HepG2 (cell line): ENCODE measurements around the gene ZNF26. TPM values are rescaled to one million over a fixed set of nuclear protein-coding genes. Genes with fewer than 3 reads are reported as not detected.

Experiments used
- ATAC-seq: fragments of 200-7000 bp; cut with Tn5 transposase; 3 replicates; pipeline ENCODE4 v1.9.1; 2020; ENCODE audit warnings: mild to moderate bottlenecking, moderate library complexity
- BruUV-seq: library from RNA; stranded (reverse); fragments of 400-500 nt; replicated peaks from 2 replicates; lab custom pipeline; 2021; lab: Mats Ljungman, UMichigan
- CTCF ChIA-PET: fragments of 300-600 bp; formaldehyde crosslinking; extraction: SDS; loops from one replicate; lab custom pipeline; 2021; ENCODE audit warnings: low total read pairs, inconsistent platforms, low intra/inter-chr PET ratio; lab: Yijun Ruan, JAX
- POLR2A ChIA-PET: fragments of 350-600 bp; sonication (Branson Sonifier 250); formaldehyde crosslinking; loops from one replicate; lab custom pipeline; 2020; ENCODE audit warnings: antibody characterized with exemption, inconsistent platforms; lab: Yijun Ruan, JAX
- DNase-seq: peaks from one replicate; pipeline ENCODE4 v3.0.0-alpha.2; 2015; ENCODE audit warnings: low spot score
- FAIRE-seq: peaks from 3 replicates; lab custom pipeline; 2011; peaks lifted over from hg19 to GRCh38; lab: Jason Lieb, UNC
- H2AFZ ChIP-seq: one replicate; pipeline ENCODE4 v1.6.1; 2011; ENCODE audit warnings: low read length, inconsistent platforms
- H3K27ac ChIP-seq: fragments of 300-600 bp; 3 replicates; pipeline ENCODE4 v1.8.0; 2011; ENCODE audit warnings: mixed run types, mild to moderate bottlenecking, mixed read lengths, low read length, inconsistent platforms; ENCODE audit not compliant: insufficient read depth; ENCODE audit errors: extremely low read length
- H3K27me3 ChIP-seq, 2 experiments: fragments of 200-600 bp in 1 of 2; 2 replicates in 1 of 2; 3 replicates in 1 of 2; pipeline versions ENCODE4 v1.6.0 to v1.8.0; 2011; ENCODE audit warnings: low read length in 2 of 2, mild to moderate bottlenecking in 2 of 2, moderate library complexity in 2 of 2, inconsistent platforms in 1 of 2; ENCODE audit not compliant: insufficient read depth in 2 of 2, control insufficient read depth in 1 of 2
- H3K36me3 ChIP-seq, 2 experiments: fragments of 200-600 bp in 1 of 2; replicated peaks in 1 of 2; 2 replicates in 1 of 2; 3 replicates in 1 of 2; pipeline versions ENCODE4 v1.5.1 to v1.8.0; 2011; ENCODE audit warnings: low read length in 2 of 2, inconsistent platforms in 1 of 2; ENCODE audit not compliant: insufficient read depth in 2 of 2, control insufficient read depth in 1 of 2
- H3K4me1 ChIP-seq: 2 replicates; pipeline ENCODE4 v1.5.1; 2012; ENCODE audit warnings: low read length, inconsistent platforms; ENCODE audit not compliant: insufficient read depth
- H3K4me2 ChIP-seq: 2 replicates; pipeline ENCODE4 v1.6.0; 2011; ENCODE audit warnings: low read depth, low read length, inconsistent platforms
- H3K4me3 ChIP-seq, 3 experiments: fragments of 200-600 bp in 1 of 3; sonication (generic), shearing (Covaris generic) in 1 of 3; replicated peaks in 1 of 3; 2 replicates each; pipeline ENCODE4 v1.5.1; 2011 to 2016; ENCODE audit warnings: low read length in 3 of 3, inconsistent platforms in 2 of 3, low read depth in 2 of 3, mild to moderate bottlenecking in 2 of 3, control low read depth in 1 of 3, mixed read lengths in 1 of 3; ENCODE audit not compliant: insufficient read depth in 1 of 3
- H3K79me2 ChIP-seq: one replicate; pipeline ENCODE4 v1.6.1; 2011; ENCODE audit warnings: low read length, inconsistent platforms; ENCODE audit not compliant: insufficient read depth
- H3K9ac ChIP-seq: 2 replicates; pipeline ENCODE4 v1.6.0; 2011; ENCODE audit warnings: mild to moderate bottlenecking, low read depth, low read length, inconsistent platforms; ENCODE audit not compliant: insufficient read depth
- H3K9me3 ChIP-seq: 2 replicates; pipeline ENCODE4 v1.5.1; 2012; ENCODE audit warnings: mild to moderate bottlenecking, low read length
- H4K20me1 ChIP-seq: 2 replicates; pipeline ENCODE4 v1.6.0; 2011; ENCODE audit warnings: inconsistent platforms, mild to moderate bottlenecking, low read length, moderate library complexity; ENCODE audit not compliant: insufficient read depth
- FIP1L1 ChIP-seq: fragments of 200-400 bp; formaldehyde crosslinking; IDR thresholded peaks from 2 replicates; pipeline ENCODE4 v1.6.1; 2018; ENCODE audit warnings: low read depth, mild to moderate bottlenecking, low read length, moderate library complexity, borderline replicate concordance; ENCODE audit not compliant: insufficient read depth
- MAX ChIP-seq: IDR thresholded peaks from 2 replicates; pipeline ENCODE4 v1.6.1; 2012; ENCODE audit warnings: inconsistent platforms
- TFAP4 ChIP-seq: sonication (generic); IDR thresholded peaks from 2 replicates; pipeline ENCODE4 v1.6.1; 2016; ENCODE audit warnings: low read depth, borderline replicate concordance
- ZNF580 ChIP-seq: IDR thresholded peaks from 2 replicates; pipeline ENCODE4 v1.6.1; 2016; ENCODE audit warnings: low read depth, borderline replicate concordance
- ZNF75D ChIP-seq: sonication (generic); formaldehyde crosslinking; IDR thresholded peaks from 2 replicates; pipeline ENCODE4 v1.8.1; 2023; ENCODE audit warnings: missing genetic modification reagents, mild to moderate bottlenecking, borderline replicate concordance
- WGBS: methylation state at CpG from one replicate; pipeline ENCODE4 v1.1.6; 2017; ENCODE audit warnings: low lambda C conversion rate; 5-methylcytosine and 5-hydroxymethylcytosine counted together
- in situ Hi-C: cut with HindIII; loops from 2 replicates; pipeline ENCODE4 v1.10.0; 2017; ENCODE audit warnings: low pct_unique_long_range_greater_than_20kb; ENCODE audit not compliant: extremely low pct_ligation_motif_present
- intact Hi-C: fragments of 100-400 bp; cut with micrococcal nuclease; formaldehyde crosslinking; loops from one replicate; pipeline ENCODE4 v1.10.0; 2022; ENCODE audit not compliant: unreplicated experiment
- polyA plus RNA-seq, 8 experiments: library from polyadenylated mRNA; depleted of rRNA in 3 of 8; stranded (reverse) in 7 of 8; unstranded in 1 of 8; fragments of >200 nt; fragmentation: Illumina TruSeq in 4 of 8; extraction: Trizol in 4 of 8; gene quantifications; 2 replicates each; pipeline versions ENCODE4 v1.2.1 to v1.2.3, GENCODE V29; 2011 to 2016; ENCODE audit warnings: low read depth in 4 of 8, missing spikeins in 1 of 8, mixed read lengths in 1 of 8; ENCODE audit not compliant: insufficient read depth in 1 of 8
- total RNA-seq, 5 experiments: library from RNA; depleted of rRNA; stranded (reverse); fragments of >200 nt; fragmentation: Illumina TruSeq; extraction: Trizol; gene quantifications; 2 replicates each; pipeline ENCODE4 v1.2.3, GENCODE V29; 2016; ENCODE audit warnings: low read depth in 1 of 5
- TF ChIP-seq, protein P1 (sequence below): sonication (generic); formaldehyde crosslinking; IDR thresholded peaks from 2 replicates; pipeline ENCODE4 v1.8.0; 2022; ENCODE audit warnings: missing genetic modification reagents, mild to moderate bottlenecking, inconsistent platforms, borderline replicate concordance

The ZNF26 gene
- total and polyA plus RNA-seq, 2 of the 13 experiments (the other 11 are each of a cell fraction or from before 2014, with no cell fraction given), result 3.8 to 6.5 TPM

DNA sequence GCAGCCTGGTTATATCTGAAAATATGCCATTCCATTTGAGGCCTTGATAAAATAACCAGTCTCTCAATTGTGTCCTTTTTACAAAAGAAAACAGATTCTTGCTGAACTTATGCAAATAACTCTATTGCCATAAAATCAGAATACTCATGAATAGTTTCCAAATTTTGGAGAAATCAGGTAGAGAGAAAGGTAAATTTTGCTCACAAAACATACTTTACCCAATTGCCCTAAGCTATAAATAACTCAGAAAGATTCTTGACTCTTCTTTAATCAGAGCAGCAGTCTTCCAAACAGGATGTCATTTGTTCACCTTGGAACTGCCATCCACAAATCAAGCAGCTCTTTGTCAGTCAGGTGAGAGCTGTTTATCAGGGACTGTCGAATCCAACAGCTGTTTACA is 12.6 kb downstream of the ZNF26 start (continued):
- TF ChIP-seq, protein P1, sequence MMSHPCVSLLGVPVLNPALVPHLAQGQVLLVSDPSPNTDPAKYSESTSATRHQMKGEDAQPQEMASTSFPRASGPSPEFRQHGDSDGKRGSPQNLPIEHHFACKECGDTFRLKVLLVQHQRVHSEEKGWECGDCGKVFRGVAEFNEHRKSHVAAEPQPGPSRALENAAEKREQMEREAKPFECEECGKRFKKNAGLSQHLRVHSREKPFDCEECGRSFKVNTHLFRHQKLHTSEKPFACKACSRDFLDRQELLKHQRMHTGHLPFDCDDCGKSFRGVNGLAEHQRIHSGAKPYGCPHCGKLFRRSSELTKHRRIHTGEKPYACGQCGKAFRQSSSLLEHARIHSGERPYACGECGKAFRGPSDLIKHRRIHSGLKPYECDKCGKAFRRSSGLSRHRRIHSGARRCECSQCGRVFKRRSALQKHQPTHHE (CRISPR knock-in tag), result no peak
- TF ChIP-seq TFAP4, result no peak
- TF ChIP-seq MAX, result no peak
- TF ChIP-seq ZNF580 (CRISPR knock-in tag), result no peak

GRCh38 chr12:133010657-133011297 is 24.6 kb downstream of the ZNF26 start:
- H3K9ac ChIP-seq, result no peak overlapping the region
- in situ Hi-C loops, result no loop called here
- intact Hi-C loops, result no loop called here
- 97% methylated on average over 6 of the region's 6 CpGs for WGBS
- H3K9me3 ChIP-seq, result peaks cover 93% of the 10 kb centered on the region
- CTCF ChIA-PET, result no interaction called here
- no peak overlapping the region for H3K27ac ChIP-seq
- H3K36me3 ChIP-seq, result peaks cover 21 to 62% of the 10 kb centered on the region in 2 experiments
- FAIRE-seq, result no peak
- H3K79me2 ChIP-seq, result no peaks in the 10 kb centered on the region
- TF ChIP-seq FIP1L1 (no peak), ZNF75D (CRISPR knock-in tag) (peak; percentile 82; the same call in 1 of the 2 replicates)
- H3K27me3 ChIP-seq, result no peaks in the 10 kb centered on the region
- POLR2A ChIA-PET, result no interaction called here
- ATAC-seq, result no peak
- no peaks in the 10 kb centered on the region for H4K20me1 ChIP-seq
- no peak overlapping the region for H3K4me2 ChIP-seq
- no peak overlapping the region for H2AFZ ChIP-seq
- TSS peak; percentile 31 for BruUV-seq
- no peaks in the 10 kb centered on the region for H3K4me1 ChIP-seq
- H3K4me3 ChIP-seq, result no peak overlapping the region
- DNase-seq, result no peak
